8988T (cell line): ENCODE data around the gene APCDD1L.
"Not testable (repeated sequence)": the region's sequence is repeated elsewhere in the genome, so short reads cannot be mapped to it uniquely, and the experiment has no call there.

Source experiments
- DNase-seq: peaks from one replicate; pipeline ENCODE4 v3.0.0; 2011

APCDD1L gene

DNA sequence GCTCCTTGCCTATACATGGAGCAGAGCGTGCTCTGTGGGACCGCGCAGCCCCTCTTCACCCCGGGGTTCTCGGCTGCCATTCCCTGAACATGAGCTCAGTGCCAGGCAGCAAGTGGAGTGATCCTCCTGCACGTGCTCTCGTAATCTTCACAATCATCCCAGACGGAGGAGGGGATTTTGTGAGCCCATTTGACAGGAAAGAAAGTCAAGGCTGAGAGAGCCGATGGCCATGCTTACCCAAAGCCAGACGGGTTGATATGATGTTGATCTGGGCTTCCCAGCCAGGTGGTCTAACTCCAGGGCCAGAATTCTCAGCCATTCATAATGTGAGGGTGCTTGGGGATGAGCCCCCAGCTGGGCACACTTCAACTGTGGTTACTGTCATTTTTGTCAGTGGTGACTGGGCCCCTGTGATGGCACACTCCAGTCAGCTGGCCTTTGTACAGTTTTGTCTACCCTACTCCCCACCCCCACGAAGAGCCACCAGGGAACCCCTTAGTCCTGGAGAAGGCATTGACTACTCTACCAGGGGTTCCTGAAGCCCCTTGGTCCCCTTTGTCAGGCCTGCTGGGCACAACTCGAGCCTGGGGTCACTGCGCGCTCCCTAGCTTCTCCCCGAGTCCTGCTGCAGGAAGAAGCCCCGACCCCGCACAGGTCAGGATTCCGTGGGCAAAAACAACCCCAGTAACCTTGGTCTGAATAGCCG lies 1.5 kb downstream of the APCDD1L start:
- no peak for DNase-seq

DNA sequence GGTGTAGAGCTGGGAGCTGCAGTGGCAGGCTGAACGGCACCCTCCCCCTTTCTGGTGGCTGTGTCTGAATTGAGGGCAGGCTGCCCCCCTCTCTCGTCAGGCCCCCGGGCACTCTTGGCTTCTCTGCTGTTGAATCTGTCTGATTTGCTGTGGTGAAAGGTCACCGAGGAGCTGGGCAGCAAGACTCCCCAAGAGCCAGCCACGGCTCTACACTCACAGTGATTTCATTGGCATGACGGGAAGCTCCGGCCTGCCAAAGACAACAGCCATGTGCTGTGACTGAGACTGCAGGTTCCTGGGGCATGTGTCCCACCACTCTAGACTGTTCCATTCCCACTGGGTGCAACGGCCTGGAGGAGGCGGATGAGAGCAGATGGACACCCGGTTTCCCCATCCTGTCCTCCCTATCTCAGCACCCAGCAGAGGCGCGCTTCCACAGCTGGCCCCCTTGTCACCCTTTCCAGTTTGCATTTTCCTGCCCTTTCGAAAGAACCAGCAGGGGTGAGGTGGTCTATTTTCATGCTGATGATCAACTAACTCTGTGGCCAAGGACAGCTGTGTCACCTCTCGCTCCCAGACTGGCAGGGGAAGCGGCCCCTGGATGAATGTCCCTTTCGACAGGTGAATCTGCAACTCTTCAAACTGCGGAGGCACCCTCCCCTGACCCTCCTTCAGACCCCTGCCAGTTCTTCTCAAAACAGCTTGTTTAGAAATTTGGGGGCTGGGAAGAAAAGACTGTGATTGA lies 2.2 kb downstream of the APCDD1L start:
- DNase-seq, result no peak

DNA sequence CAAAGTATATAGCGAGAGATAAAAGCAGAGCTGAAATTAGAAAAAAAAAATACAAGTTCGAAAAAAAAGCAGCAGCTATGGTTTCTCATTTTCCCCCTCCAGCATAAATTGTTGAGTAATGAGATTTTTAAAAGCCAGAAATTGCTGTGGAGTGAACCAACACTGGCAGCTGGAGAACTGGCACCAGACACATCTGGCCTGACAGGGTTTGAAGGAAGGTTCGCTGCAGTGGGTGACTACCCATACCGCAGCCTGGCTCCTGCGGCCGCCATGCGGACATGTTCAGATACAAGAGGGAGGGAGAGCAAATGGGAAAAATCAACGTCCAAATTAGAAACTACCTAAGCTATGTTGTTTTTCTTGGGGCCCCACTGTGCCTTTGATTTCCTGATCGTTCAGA lies 3.3 kb downstream of the APCDD1L start:
- no peak for DNase-seq

DNA sequence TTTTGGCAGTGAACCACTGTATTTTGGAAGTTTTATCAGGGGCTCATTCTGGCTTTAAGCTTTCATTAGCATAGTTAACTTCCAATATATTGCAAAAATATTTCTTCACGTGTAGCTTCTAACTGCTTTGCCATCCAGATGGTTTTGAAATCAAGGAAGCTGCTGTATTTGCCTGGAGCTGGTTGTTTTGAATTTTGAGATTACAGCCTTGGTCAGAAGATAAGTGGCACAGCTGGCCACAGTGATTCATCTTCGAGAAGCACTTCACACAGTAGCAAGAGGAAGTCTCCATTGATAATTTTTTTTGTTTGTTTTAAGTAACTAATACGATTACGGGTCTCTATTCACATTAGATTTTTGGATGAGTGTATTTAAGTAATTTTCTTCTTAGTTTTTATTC lies 3.8 kb downstream of the APCDD1L start:
- DNase-seq, result no peak

DNA sequence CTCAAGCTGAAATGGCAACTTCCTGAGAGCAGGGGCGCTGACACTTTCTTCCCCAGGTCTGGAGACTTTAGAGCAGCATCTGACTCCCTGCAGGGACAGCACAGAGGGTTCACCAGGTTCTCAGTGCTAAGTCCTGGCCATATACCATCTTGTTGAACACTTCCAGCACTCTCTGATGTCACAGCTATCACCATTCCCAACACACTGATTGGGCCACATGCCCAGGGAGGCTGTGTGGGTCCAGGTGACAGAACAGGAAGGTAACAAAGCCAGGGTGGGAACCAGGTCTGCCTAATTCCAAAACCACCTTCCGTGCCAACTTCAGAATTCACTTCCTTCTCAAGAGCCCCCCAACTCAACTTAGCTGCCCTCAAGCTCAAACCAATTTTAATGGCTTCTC lies 4.3 kb downstream of the APCDD1L start:
- no peak for DNase-seq

DNA sequence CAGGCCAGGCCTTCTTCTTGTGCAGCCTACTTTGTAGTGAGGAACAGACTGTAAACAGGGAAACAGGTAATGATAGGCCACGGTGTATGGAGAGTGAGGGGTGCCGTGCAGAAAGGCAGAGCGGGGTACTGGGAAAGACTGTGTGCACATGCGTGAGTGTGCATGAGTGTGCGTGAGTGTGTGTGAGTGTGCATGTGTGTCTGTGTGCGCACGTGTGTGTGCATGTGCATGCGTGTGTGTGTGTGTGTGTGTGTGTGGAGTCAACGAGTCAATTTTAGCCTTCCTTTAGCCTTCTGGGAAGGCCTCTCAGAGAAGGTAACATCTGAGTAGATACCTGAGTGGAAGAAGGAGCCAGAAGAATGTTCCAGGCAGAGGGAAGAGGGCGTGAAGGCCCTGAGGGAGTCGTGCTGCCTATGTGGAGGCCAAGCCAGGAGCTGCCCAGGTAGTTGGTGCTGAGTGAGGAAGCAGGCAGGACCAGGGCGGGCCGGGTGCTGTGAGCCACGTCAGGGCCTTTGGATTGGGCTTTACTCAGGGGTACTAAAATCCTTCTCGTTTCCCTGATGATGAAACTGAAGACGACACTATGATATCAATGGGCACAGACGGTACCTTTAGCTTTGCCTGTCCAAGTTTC lies 6.3 kb downstream of the APCDD1L start:
- DNase-seq, result no peak

DNA sequence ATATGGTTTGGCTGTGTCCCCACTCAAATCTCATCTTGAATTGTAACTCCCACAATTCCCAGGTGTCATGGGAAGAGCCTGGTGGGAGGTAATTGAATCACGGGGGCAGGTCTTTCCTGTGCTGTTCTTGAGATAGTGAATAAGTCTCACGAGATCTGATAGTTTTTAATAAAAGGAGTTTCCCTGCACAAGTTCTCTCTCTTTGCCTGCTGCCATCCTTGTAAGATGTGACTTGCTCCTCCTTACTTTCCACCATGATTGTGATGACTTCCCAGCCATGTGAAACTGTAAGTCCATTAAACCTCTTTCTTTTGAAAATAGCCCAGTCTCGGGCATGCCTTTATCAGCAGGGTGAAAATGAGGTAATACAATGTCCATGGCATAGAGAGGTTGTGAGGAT lies 8.2 kb downstream of the APCDD1L start:
- DNase-seq, result not testable (repeated sequence)

DNA sequence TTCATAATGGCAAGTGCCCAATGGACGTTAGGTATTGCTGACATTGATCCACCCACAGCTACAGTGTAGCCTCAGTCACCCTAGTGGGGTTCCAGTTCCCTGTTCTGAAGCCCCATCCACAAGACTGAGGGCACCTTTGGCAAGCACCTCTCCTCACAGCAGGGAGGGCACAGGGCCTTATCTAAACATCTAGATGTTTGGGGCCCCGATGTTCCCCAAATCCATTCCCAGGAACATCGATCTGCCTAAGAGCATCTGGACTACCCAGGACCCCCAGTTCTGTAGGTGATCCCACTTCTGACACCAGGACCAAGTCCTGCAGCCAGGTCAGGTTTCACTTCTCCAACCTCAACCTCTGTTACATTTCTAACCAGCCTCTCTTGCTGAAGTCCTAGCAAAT lies 10.6 kb downstream of the APCDD1L start:
- no peak for DNase-seq

DNA sequence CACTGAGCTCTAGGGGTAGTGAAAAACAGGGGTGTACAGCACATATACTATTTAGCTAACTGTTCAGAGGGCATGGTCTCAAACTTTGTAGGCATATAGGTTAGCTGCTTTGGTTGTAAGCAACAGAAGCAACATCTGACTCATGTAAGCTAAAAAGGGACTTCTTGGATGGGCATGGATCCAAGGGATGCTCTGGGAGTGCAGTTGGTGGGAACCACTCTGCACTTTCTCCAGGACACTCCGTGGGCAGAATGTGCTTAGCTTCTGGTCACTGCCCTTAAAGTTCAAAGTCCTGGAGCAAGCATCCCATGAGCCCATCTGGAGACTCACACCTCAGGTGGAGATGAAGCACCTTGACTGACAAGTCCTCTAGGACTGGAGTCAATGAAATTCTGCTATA lies 11.5 kb downstream of the APCDD1L start:
- DNase-seq, result no peak

DNA sequence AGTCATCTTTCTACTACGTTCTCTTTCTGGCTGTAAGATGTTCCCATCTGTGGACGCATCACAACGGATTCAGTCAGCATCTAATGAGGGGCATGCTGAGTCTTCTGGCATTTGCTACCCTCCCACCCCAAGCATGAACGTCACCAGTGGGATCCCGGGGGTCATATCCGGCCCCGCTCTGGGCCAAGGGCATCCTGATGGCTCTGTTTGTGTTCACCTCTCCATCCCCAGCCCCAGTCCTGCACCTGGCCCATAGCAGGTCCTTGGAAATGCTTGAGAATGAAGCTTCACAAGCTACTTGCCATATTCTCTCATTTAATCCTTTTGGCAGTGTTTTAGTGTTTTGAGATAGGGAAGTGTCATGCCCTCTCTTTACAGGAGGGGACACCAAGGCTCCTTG lies 14.9 kb downstream of the APCDD1L start:
- no peak for DNase-seq

DNA sequence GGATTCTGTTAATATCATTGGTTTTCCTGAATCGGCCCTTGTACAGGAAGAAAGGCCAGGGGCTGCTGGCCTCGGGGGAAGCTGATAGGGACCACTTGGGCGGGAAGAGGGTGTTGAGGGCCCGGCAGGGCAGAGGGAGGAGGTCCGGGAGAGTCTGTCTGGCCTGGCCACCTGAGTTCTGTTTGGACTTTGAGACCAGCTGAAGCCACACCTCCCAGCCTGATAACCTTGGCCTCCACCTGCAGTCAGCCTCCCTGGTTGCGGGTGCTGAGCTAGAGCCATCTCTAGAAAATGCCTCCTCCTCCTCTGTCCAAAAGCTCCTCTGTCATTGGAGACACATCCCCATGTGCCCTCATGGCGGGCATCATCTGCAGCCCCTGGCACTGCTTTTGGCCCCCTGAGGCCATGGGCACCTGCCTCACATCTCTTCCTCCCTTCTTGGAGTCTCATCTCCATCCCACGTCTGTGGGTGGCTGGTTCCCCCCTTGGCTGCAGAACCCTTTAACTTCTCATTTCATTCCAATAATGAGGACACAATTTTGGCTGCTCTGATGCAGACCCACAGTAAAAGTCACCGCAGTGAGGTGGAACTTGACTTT lies 16.6 kb downstream of the APCDD1L start:
- no peak for DNase-seq

DNA sequence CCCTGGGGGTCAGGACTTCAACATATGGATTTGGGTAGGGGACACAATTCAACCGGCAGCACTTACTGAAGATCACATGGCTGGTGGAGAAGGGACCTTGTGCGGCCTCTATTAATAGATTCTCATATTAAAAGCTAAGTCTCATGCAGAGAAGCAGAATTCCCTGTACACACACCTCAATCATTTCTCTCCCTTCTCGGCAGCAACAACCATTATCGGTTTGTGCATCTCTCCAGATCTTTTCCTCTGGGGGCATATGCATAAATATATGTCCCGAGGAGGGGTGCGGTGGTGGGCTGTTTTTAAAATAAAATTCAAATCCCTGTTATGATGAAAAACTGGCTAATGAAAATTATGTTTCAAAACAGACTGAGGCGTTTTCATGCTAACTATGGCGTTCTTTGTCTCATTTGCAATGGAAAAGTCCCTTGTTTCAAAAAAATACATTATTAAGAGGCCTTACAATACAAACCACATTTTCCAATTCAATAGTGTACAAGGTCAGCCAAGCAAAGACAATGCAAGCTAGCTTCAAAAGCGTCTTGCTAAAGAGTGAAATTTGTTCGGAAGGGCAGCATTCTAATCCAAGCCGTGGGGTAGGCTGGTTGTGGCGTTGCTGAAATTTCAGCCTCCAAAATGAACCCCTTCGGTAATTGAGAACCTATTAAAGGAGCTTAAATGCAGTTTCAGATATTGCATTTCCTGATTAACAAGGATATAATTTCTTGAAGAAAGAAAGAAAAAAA lies 17.3 kb downstream of the APCDD1L start:
- DNase-seq, result no peak

DNA sequence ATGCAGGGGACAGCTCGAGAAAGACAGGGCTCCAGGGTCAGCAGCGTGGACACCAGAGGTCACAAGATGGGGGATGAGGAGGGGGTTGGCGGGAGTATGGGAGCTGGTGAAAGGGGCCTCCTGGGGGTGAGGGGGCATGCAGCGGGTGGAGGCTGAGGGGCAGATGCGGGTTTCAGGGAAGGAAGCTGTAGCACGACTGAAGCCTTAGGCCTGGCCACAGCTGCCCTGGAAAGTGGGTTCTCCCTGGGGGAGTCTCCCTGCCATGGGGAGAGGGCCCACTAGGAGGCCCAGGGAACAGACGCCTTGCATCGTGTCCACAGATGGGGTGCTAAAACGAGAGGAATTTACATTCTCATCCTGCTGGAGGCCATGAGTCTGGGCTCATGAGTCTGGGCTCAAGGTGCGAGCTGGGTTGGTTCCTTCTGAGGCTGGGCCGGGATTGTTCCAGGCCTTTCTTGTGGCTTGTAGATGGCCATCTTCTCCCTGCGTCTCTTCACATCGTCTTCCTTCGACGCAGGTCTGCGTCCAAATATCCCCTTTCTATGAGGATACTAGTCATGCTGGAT lies 18.0 kb downstream of the APCDD1L start:
- DNase-seq, result no peak

DNA sequence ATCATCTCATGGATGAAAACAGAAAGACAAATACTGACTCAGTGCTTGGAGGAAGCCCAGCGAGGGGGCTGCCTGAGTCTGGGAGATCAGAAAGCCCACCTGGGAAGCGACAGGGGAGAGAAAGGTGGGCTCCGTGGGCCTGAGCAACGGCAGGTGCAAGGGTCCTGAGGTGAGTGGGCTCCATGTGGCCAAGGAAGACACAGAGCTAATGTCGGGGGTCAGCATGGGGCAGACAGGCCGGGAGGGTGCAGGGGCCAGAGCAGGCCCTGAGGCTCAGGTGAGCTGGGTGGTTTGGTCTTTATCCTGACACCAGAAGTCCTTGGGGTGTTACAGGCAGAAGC lies 18.8 kb downstream of the APCDD1L start:
- no peak for DNase-seq

DNA sequence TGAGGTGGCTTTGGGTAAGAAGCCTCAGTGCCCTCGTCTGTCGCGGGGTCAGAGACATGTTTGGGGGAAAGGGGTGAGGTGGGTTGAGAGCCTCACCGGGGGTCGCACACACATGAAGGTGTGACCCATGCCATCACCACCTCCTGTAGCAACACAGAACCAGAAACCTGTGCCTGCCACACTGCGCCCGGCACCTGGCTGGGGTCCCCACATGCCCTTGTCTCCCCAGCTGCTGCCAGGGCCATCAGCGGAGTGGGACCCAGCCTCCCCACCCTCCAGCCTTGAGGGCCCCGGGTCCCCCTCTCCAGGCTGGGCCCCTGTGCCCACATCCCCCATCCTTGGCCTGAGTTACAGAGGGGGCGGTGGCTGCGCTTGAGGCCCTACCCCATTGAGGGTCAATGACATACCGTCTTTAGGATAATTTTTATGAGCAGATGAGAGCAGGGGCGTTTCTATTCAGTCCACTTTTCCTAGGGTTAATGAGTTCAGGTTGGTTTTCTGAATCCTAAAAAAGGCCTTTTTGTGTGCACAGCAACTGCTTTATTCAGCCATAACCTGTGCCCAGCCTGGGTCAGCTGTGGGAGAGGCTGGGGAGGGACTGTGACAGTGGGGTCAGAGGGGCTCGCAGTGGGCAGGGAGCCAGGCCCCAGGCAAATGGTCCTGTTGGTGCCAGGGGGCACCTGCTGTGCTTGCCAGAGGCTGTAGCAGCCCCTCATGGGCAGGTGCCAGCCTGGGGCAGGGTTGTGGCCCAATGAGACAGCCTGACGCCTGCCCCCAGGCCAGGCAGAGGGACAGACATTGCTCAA lies 19.4 kb downstream of the APCDD1L start:
- no peak for DNase-seq

DNA sequence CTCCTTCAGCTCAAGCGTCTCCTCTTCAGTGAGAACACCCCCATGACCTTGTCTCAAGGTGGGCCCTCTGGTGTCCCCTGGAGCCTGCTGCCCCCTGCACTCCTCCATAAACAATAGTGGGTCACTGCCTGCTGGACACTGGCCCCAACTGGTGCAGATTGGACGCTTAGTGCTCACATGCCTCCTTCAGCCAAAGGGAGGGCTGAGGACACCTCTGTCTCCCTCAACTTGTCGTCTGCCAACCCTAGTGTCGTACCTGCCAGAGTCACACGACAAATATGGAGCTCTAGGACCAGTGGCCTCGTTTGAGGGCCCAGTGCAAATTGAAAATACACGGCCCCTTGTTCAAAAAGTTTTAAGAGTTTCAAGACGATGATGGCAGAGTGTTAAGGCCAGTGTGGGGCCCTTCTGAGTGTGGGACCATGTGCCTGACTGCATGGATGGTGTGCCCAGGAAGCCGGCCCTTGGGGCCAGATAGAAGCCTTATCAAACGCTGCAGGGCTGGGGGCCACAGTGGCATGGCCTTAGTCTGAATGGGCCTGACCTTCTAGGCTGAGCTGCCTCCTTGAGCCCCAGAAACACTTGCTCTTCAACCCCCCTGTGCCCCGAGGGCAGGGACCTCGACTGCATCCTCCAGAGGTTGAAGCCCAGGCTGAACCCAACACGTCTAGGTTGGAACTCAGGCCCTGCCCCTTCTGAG lies 20.1 kb downstream of the APCDD1L start:
- no peak for DNase-seq

DNA sequence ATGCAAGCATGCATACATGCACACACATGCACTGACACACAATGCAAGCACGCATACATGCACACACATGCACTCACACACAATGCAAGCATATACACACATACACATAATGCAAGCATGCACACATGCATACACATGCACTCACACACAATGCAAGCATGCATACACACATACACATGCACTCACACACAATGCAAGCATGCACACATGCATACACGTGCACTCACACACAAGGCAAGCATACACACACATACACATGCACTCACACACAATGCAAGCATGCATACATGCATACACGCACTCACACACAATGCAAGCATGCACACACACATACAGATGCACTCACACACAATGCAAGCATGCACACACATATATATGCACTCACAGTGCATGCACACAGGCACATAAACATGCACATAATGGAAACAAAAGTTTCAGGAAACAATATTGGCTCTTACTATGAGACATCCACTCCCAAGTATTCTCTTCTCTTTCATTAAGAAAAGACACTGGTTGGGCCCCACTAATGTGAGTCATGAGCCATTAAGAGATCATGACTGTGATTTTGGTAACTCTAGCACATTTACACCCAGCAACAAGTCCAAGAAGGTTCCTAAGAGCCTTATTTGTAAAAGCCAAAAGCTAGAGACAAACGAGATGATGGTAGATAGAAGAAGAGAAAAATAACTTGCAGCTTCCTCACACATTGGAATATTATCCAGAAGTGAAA lies 22.2 kb downstream of the APCDD1L start:
- DNase-seq, result no peak

DNA sequence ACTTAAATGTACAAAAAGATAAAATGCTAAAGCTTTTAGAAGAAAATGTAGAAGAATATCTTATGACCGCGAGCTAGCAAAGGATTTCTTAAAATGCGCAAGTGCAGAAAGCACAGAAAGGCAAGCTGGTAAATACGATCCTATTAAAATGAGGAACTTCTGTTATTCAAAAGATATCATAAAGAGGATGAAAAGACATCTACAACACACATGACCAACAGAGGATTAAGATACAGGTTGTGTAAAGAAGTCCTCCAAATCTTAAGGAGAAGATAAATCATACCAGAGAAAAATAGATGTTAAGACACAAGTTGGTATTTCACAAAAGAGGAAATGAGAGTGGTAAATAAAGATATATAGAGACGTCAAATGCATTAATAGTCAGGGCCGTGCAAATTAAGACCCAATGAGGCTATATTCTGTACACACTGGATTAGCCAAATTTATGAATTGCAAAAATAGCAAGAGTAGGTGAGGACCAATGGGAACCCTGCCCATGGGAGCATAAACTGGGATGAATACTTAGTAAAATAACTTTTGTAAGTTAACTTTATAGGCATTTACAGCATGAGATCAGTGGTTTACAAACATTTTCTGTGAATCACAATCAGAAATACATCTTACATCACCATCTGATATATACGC lies 23.0 kb downstream of the APCDD1L start:
- no peak for DNase-seq

DNA sequence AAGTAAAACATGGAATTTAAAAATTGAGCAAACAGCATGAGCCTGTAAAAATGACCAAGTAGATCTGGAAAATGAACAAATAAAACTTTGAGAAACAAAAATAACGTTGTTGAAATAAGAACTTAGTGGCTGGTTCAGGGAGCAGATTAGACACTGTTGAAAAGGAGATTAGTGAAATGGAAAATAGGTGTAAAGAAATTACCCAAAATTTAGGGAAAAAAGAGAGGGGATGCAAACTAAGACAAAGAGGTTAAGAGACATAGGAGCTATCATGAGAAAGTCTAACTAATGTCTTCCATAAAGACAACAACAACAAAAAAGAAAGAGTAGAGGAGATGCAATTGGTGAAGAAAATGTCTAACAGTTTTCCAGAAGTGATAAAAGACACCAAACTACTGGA lies 29.0 kb downstream of the APCDD1L start:
- DNase-seq, result no peak

DNA sequence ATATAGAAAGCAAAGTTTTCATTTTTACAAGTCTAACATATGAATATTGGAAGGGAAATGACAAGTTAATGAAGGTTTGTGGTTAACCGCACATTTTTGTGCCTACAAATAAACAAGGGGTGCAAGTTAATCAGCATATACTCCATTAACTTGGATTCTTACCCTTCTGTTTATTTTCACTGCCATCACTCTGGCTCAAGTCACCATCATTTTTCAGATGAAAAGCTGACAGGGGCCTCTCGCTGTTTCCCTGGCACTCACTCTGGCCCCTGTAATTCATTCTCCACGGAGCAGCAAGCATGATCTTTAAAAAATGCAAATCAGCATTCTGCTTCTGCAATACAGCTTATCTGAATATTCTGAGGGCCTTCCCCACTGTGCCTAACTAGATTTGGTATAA lies 29.8 kb downstream of the APCDD1L start:
- no peak for DNase-seq
